GM15510 (cell line): ENCODE results near the gene TMEM51.

Source experiments
- POLR2A ChIP-seq: IDR thresholded peaks from 3 replicates; pipeline ENCODE4 v1.6.1; 2011; ENCODE audit warnings: borderline replicate concordance; ENCODE audit not compliant: insufficient read length; ENCODE audit errors: extremely low read depth

TMEM51 gene

GRCh38 chr1:15178571-15179484 lies 25.3 kb downstream of the TMEM51 start:
- no peak for TF ChIP-seq POLR2A

- TF ChIP-seq POLR2A: no peak
Observed at GRCh38 chr1:15179485-15179883, 25.9 kb downstream of the TMEM51 start.

GRCh38 chr1:15180189-15180588 lies 26.6 kb downstream of the TMEM51 start:
- TF ChIP-seq POLR2A: no peak

- no peak for TF ChIP-seq POLR2A
Observed at GRCh38 chr1:15180945-15181523, 27.5 kb downstream of the TMEM51 start.

GRCh38 chr1:15181564-15181963 lies 28.0 kb downstream of the TMEM51 start:
- TF ChIP-seq POLR2A: no peak

- no peak for TF ChIP-seq POLR2A
Observed at GRCh38 chr1:15184436-15185241, 31.1 kb downstream of the TMEM51 start.

GRCh38 chr1:15185617-15186016 lies 32.1 kb downstream of the TMEM51 start:
- no peak for TF ChIP-seq POLR2A

GRCh38 chr1:15186073-15186845 lies 32.7 kb downstream of the TMEM51 start:
- no peak for TF ChIP-seq POLR2A

GRCh38 chr1:15186846-15187151 lies 33.3 kb downstream of the TMEM51 start:
- no peak for TF ChIP-seq POLR2A

GRCh38 chr1:15187175-15188129 lies 33.9 kb downstream of the TMEM51 start:
- TF ChIP-seq POLR2A: no peak

- TF ChIP-seq POLR2A: no peak
Observed at GRCh38 chr1:15188130-15188524, 34.6 kb downstream of the TMEM51 start.

- TF ChIP-seq POLR2A: no peak
Observed at GRCh38 chr1:15188678-15189077, 35.1 kb downstream of the TMEM51 start.

GRCh38 chr1:15189692-15190370 lies 36.3 kb downstream of the TMEM51 start:
- no peak for TF ChIP-seq POLR2A
